Adrenal gland (tissue), 5 donors: Measurements from ENCODE around the gene INSM1.

Experiments
- CTCF ChIP-seq, 6 experiments: fragments of 450-650 bp in 4 of 6; fragments of 200-600 bp in 2 of 6; sonication (generic) in 1 of 6; IDR thresholded peaks; 1 replicate in 5 of 6; 2 replicates in 1 of 6; pipeline versions ENCODE4 v1.5.1 to v1.8.0; 2016 to 2021; ENCODE audit warnings: antibody characterized with exemption in 6 of 6, mild to moderate bottlenecking in 2 of 6, moderate library complexity in 1 of 6
- POLR2A ChIP-seq, 2 donors: fragments of 450-650 bp; IDR thresholded peaks; one replicate each; pipeline ENCODE4 v1.6.1; 2017; ENCODE audit warnings: antibody characterized with exemption in 2 of 2, mild to moderate bottlenecking in 2 of 2, moderate library complexity in 1 of 2
- donor health status: DM: no; HTN: no; CAD: no.

GRCh38 chr20:20414640-20415220, 46.8 kb downstream of the INSM1 start:
- TF ChIP-seq CTCF (IDR thresholded peaks at IDR 0.05) (no peak), POLR2A (IDR thresholded peaks at IDR 0.05) (no peak)
